ENCODE results near the gene SNX9.
"Not testable (repeated sequence)": the region's sequence is repeated elsewhere in the genome, so short reads cannot be mapped to it uniquely, and the experiment has no call there.

The SNX9 gene

GRCh38 chr6:157855804-157856203 is 32.8 kb downstream of the SNX9 start:
- CTCF ChIA-PET: interaction anchor here (0.6 to 1.2 kb wide), 2 partner anchors 170 to 185 kb away, joined by 3 to 4 read pairs; no protein-coding TSS in a partner anchor
- H3K4me3 ChIP-seq (ENCODE audit: low read depth, low read length); H3K9me3 ChIP-seq (ENCODE audit: control insufficient read depth, insufficient read depth, low read depth, low read length); POLR2A ChIA-PET; H3K36me3 ChIP-seq (ENCODE audit: control insufficient read depth in 2 of 2, insufficient read depth in 1 of 2, low read length in 2 of 2); H3K27ac ChIP-seq (ENCODE audit: extremely low read depth, low read depth, low read length): not testable (repeated sequence)
- TF ChIP-seq KLF1 (tag by site-specific recombination; IDR thresholded peaks at IDR 0.05) (peak; percentile 99), ZNF341 (tag by site-specific recombination; IDR thresholded peaks at IDR 0.05; ENCODE audit: low read depth) (peak; percentile 60), ZXDB (tag by site-specific recombination; IDR thresholded peaks at IDR 0.05) (0 out of 2 replicates have a peak, but pooled peaks have one; percentile 16), ZNF843 (tag by site-specific recombination; IDR thresholded peaks at IDR 0.05) (peak; percentile 27; the same call in 1 of the 2 replicates), ZNF423 (tag by site-specific recombination; IDR thresholded peaks at IDR 0.05) (0 out of 2 replicates have a peak, but pooled peaks have one; percentile 6), HIC1 (tag by site-specific recombination; IDR thresholded peaks at IDR 0.05) (peak; percentile 58), KLF7 (tag by site-specific recombination; IDR thresholded peaks at IDR 0.05; ENCODE audit: borderline replicate concordance) (peak; percentile 85; the same call in 1 of the 2 replicates), ZNF610 (tag by site-specific recombination; IDR thresholded peaks at IDR 0.05; ENCODE audit: borderline replicate concordance) (peak; percentile 34; the same call in 1 of the 2 replicates), OSR2 (tag by site-specific recombination; IDR thresholded peaks at IDR 0.05) (peak; percentile 17; the same call in 1 of the 2 replicates), SETDB1 (IDR thresholded peaks at IDR 0.05; ENCODE audit: insufficient read length, low read length) (peak; percentile 46), GLIS2 (tag by site-specific recombination; IDR thresholded peaks at IDR 0.05) (peak; percentile 42; the same call in 1 of the 2 replicates), GLIS1 (tag by site-specific recombination; IDR thresholded peaks at IDR 0.05) (peak; percentile 70)
- TF ChIP-seq, protein P1, sequence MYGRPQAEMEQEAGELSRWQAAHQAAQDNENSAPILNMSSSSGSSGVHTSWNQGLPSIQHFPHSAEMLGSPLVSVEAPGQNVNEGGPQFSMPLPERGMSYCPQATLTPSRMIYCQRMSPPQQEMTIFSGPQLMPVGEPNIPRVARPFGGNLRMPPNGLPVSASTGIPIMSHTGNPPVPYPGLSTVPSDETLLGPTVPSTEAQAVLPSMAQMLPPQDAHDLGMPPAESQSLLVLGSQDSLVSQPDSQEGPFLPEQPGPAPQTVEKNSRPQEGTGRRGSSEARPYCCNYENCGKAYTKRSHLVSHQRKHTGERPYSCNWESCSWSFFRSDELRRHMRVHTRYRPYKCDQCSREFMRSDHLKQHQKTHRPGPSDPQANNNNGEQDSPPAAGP (tag by site-specific recombination; IDR thresholded peaks at IDR 0.05): peak; percentile 49; the same call in 1 of the 2 replicates
- peaks cover 19% of the 10 kb centered on the region for H3K4me1 ChIP-seq (ENCODE audit: control insufficient read depth, insufficient read depth, low read length)

GRCh38 chr6:157858664-157859063 is 35.6 kb downstream of the SNX9 start:
- CTCF ChIA-PET; H3K36me3 ChIP-seq (ENCODE audit: control insufficient read depth in 2 of 2, insufficient read depth in 1 of 2, low read length in 2 of 2): not testable (repeated sequence)

DNA sequence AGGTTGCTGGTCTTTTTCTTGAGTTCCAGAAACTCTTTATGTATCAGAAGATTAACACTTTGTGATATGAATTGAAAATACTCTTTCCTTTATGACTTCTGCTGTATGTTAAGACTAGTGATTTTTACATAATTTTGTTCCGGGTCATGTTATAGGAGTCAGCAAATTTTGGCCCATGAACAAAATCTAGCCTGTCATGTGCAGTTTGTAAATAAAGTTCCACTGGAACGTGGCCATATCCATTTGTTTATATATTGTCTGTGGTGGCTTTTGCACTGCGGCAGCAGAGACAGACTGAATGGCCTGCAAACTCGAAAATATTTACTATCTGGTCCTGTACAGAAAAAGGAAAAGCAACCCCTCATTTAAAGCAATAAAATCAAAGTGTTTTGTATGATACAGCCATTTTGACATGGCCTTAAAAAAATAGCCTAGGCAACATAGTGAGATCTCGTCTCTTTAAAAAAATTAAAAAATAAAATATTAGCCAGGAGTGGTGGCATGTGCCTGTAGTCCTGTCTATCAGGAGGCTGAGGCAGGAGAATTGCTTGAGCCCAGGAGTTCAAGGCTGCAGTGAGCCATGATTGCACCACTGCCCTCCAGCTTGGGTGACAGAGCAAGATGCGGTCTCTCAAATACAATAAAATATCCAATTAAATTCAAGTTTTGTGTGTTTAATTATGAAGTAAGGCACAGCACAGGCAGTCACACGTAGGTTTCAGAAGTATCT is 36.9 kb downstream of the SNX9 start:
- Histone ChIP-seq H3K4me3 (ENCODE audit: low read depth, low read length) (no peak overlapping the region), H3K27ac (ENCODE audit: extremely low read depth, low read depth, low read length) (no peak overlapping the region), H3K9me3 (ENCODE audit: control insufficient read depth, insufficient read depth, low read depth, low read length) (no peaks in the 10 kb centered on the region), H3K36me3 (ENCODE audit: control insufficient read depth in 2 of 2, insufficient read depth in 1 of 2, low read length in 2 of 2) (no peaks in the 10 kb centered on the region), H3K4me1 (ENCODE audit: control insufficient read depth, insufficient read depth, low read length) (peaks cover 31% of the 10 kb centered on the region)
- ChIA-PET POLR2A (no interaction called here), CTCF (interaction anchor here (0.6 to 5.9 kb wide), 2 partner anchors 15 to 513 kb away, joined by 3 to 49 read pairs; no protein-coding TSS in a partner anchor)
- TF ChIP-seq, protein P2, sequence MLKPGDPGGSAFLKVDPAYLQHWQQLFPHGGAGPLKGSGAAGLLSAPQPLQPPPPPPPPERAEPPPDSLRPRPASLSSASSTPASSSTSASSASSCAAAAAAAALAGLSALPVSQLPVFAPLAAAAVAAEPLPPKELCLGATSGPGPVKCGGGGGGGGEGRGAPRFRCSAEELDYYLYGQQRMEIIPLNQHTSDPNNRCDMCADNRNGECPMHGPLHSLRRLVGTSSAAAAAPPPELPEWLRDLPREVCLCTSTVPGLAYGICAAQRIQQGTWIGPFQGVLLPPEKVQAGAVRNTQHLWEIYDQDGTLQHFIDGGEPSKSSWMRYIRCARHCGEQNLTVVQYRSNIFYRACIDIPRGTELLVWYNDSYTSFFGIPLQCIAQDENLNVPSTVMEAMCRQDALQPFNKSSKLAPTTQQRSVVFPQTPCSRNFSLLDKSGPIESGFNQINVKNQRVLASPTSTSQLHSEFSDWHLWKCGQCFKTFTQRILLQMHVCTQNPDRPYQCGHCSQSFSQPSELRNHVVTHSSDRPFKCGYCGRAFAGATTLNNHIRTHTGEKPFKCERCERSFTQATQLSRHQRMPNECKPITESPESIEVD (tag by site-specific recombination; IDR thresholded peaks at IDR 0.05): peak; percentile 43; the same call in 1 of the 2 replicates
- TF ChIP-seq KLF7 (tag by site-specific recombination; IDR thresholded peaks at IDR 0.05; ENCODE audit: borderline replicate concordance): no peak
- no peak for TF ChIP-seq ZXDB (tag by site-specific recombination; IDR thresholded peaks at IDR 0.05)
- TF ChIP-seq FEZF1 (tag by site-specific recombination; IDR thresholded peaks at IDR 0.05): peak; percentile 15; the same call in 1 of the 2 replicates

More at GRCh38 chr6:157858664-157859063, 35.6 kb downstream of the SNX9 start:
- H3K9me3 ChIP-seq (ENCODE audit: control insufficient read depth, insufficient read depth, low read depth, low read length); H3K4me3 ChIP-seq (ENCODE audit: low read depth, low read length); POLR2A ChIA-PET; H3K27ac ChIP-seq (ENCODE audit: extremely low read depth, low read depth, low read length): not testable (repeated sequence)
- H3K4me1 ChIP-seq (ENCODE audit: control insufficient read depth, insufficient read depth, low read length): peaks cover 36% of the 10 kb centered on the region

All from HEK293 (cell line).